Endothelial cell of umbilical vein (primary cell): ENCODE measurements around the gene NOS2. TPM values are rescaled to one million over a fixed set of nuclear protein-coding genes. Genes with fewer than 3 reads are reported as not detected.

Experiments used
- BruUV-seq: library from RNA; stranded (reverse); fragments of 400-500 nt; replicated peaks from 2 replicates; lab custom pipeline; 2021; lab: Mats Ljungman, UMichigan
- CTCF ChIA-PET: fragments of 300-600, 350-600 bp; sonication (Branson Sonifier 250); formaldehyde crosslinking; loops from one replicate; lab custom pipeline; 2021; ENCODE audit warnings: antibody characterized with exemption, inconsistent platforms; lab: Charles Lee
- POLR2A ChIA-PET: fragments of 300-600, 350-600 bp; sonication (Branson Sonifier 250); formaldehyde crosslinking; loops from one replicate; lab custom pipeline; 2021; ENCODE audit warnings: antibody characterized with exemption, inconsistent platforms; lab: Charles Lee
- DNase-seq: peaks from one replicate; pipeline ENCODE4 v3.0.0-alpha.2; 2011; ENCODE audit warnings: low read depth, low spot score
- FAIRE-seq: peaks from 2 replicates; lab custom pipeline; 2011; peaks lifted over from hg19 to GRCh38; lab: Jason Lieb, UNC
- H2AFZ ChIP-seq: 2 replicates; pipeline ENCODE4 v1.6.0; 2012; ENCODE audit warnings: low read depth, low read length, control low read depth, inconsistent platforms
- H3K27ac ChIP-seq: 2 replicates; pipeline ENCODE4 v1.5.1; 2011; ENCODE audit warnings: low read depth, mild to moderate bottlenecking, control low read depth, low read length, moderate library complexity; ENCODE audit not compliant: insufficient read depth
- H3K27me3 ChIP-seq, 2 experiments: 2 replicates each; pipeline versions ENCODE4 v1.6.0 to v1.6.1; 2011; ENCODE audit warnings: low read length in 2 of 2, mixed read lengths in 1 of 2; ENCODE audit not compliant: control insufficient read depth in 2 of 2, insufficient read depth in 2 of 2
- H3K36me3 ChIP-seq, 2 experiments: 2 replicates in 1 of 2; 3 replicates in 1 of 2; pipeline ENCODE4 v1.5.1; 2011; ENCODE audit warnings: low read length in 2 of 2, mild to moderate bottlenecking in 1 of 2, moderate library complexity in 1 of 2; ENCODE audit not compliant: control insufficient read depth in 2 of 2, insufficient read depth in 2 of 2; ENCODE audit errors: extremely low read depth in 1 of 2
- H3K4me1 ChIP-seq: 3 replicates; pipeline ENCODE4 v1.5.1; 2011; ENCODE audit warnings: mild to moderate bottlenecking, low read length; ENCODE audit not compliant: control insufficient read depth, insufficient read depth; ENCODE audit errors: extremely low read depth
- H3K4me2 ChIP-seq: 2 replicates; pipeline ENCODE4 v1.6.1; 2011; ENCODE audit warnings: low read length, control low read depth, mixed read lengths; ENCODE audit not compliant: insufficient read depth
- H3K4me3 ChIP-seq, 3 experiments: fragments of 200-600 bp in 1 of 3; sonication (generic), shearing (Covaris generic) in 1 of 3; replicated peaks in 1 of 3; 2 replicates each; pipeline ENCODE4 v1.5.1; 2011 to 2016; ENCODE audit warnings: control low read depth in 3 of 3, low read length in 3 of 3, mild to moderate bottlenecking in 2 of 3, inconsistent platforms in 1 of 3, low read depth in 1 of 3, moderate library complexity in 1 of 3; ENCODE audit not compliant: insufficient read depth in 1 of 3
- H3K79me2 ChIP-seq: 2 replicates; pipeline ENCODE4 v1.6.0; 2012; ENCODE audit warnings: low read length, inconsistent platforms; ENCODE audit not compliant: control insufficient read depth, insufficient read depth
- H3K9ac ChIP-seq: replicated peaks from 2 replicates; pipeline ENCODE3; 2011; ENCODE audit warnings: low read length, control low read depth; ENCODE audit not compliant: insufficient read depth; ENCODE audit errors: extremely low read depth
- H3K9me1 ChIP-seq: replicated peaks from 3 replicates; pipeline ENCODE4 v1.6.0; 2011; ENCODE audit warnings: mild to moderate bottlenecking, low read length; ENCODE audit not compliant: control insufficient read depth, insufficient read depth; ENCODE audit errors: extremely low read depth
- H3K9me3 ChIP-seq: replicated peaks from 2 replicates; pipeline ENCODE4 v1.5.1; 2012; ENCODE audit warnings: low read length, inconsistent platforms; ENCODE audit not compliant: control insufficient read depth, insufficient read depth
- H4K20me1 ChIP-seq: replicated peaks from 2 replicates; pipeline ENCODE3; 2011; ENCODE audit warnings: mild to moderate bottlenecking, low read length; ENCODE audit not compliant: control insufficient read depth, insufficient read depth; ENCODE audit errors: extremely low read depth
- CTCF ChIP-seq, 2 donors: IDR thresholded peaks; 1 replicate in 1 of 2; 2 replicates in 1 of 2; pipeline ENCODE4 v1.5.1; 2011; ENCODE audit warnings: low read length in 2 of 2, mild to moderate bottlenecking in 2 of 2, moderate library complexity in 2 of 2, control low read depth in 1 of 2, inconsistent platforms in 1 of 2, low read depth in 1 of 2; ENCODE audit not compliant: insufficient read depth in 1 of 2; ENCODE audit errors: extremely low read depth in 1 of 2
- EZH2 ChIP-seq: IDR thresholded peaks from 2 replicates; pipeline ENCODE4 v1.6.1; 2012; ENCODE audit warnings: borderline replicate concordance, low read depth, mild to moderate bottlenecking, moderate library complexity, low read length, inconsistent platforms; ENCODE audit not compliant: severe bottlenecking
- FOS ChIP-seq: IDR thresholded peaks from 2 replicates; pipeline ENCODE4 v1.6.1; 2011; ENCODE audit warnings: mild to moderate bottlenecking, low read length, moderate library complexity, borderline replicate concordance; ENCODE audit not compliant: insufficient read depth
- GATA2 ChIP-seq: IDR thresholded peaks from 2 replicates; pipeline ENCODE4 v1.7.0; 2011; ENCODE audit warnings: low read depth, mild to moderate bottlenecking, moderate library complexity, mixed read lengths, low read length; ENCODE audit not compliant: insufficient read length, insufficient read depth
- JUN ChIP-seq: IDR thresholded peaks from 2 replicates; pipeline ENCODE4 v1.6.1; 2011; ENCODE audit warnings: borderline replicate concordance, low read depth; ENCODE audit not compliant: insufficient read length, insufficient read depth
- MAX ChIP-seq: IDR thresholded peaks from 2 replicates; pipeline ENCODE4 v1.6.1; 2011; ENCODE audit not compliant: insufficient read depth, insufficient read length
- MYC ChIP-seq: IDR thresholded peaks from one replicate; pipeline ENCODE4 v1.6.1; 2011; ENCODE audit warnings: mild to moderate bottlenecking, low read depth, low read length
- POLR2A ChIP-seq: IDR thresholded peaks from 2 replicates; pipeline ENCODE4 v1.6.1; 2012; ENCODE audit warnings: low read depth, mild to moderate bottlenecking, control low read depth, low read length
- POLR2AphosphoS5 ChIP-seq: IDR thresholded peaks from 2 replicates; pipeline ENCODE4 v1.6.1; 2012; ENCODE audit warnings: low read depth, mild to moderate bottlenecking, control low read depth, low read length, moderate library complexity; ENCODE audit not compliant: insufficient read depth
- dilution Hi-C: fragments of 300-500 bp; cut with MboI; formaldehyde crosslinking; loops from one replicate; pipeline ENCODE4 v1.15.0; 2019; ENCODE audit warnings: low sequenced_read_pairs; ENCODE audit not compliant: extremely low pct_ligation_motif_present
- intact Hi-C: fragments of 100-400 bp; cut with micrococcal nuclease; formaldehyde crosslinking; loops from one replicate; pipeline ENCODE4 v1.10.0; 2022
- polyA plus RNA-seq, 4 experiments: library from polyadenylated mRNA; depleted of rRNA in 3 of 4; stranded (reverse) in 3 of 4; unstranded in 1 of 4; fragments of >200 nt; gene quantifications; 2 replicates each; pipeline versions ENCODE4 v1.2.1 to v1.2.3, GENCODE V29; 2011 to 2012; ENCODE audit warnings: missing spikeins in 1 of 4
- total RNA-seq: library from RNA; stranded (reverse); gene quantifications from 2 replicates; pipeline ENCODE4 v1.2.3, GENCODE V29; 2021

Gene NOS2
- total and polyA plus RNA-seq, 2 donors (not counting 3 experiments of a cell fraction or from before 2014, with no cell fraction given) = 0.01 TPM; not detected in 1

GRCh38 chr17:27771586-27771985 lies 28.7 kb downstream of the NOS2 start:
- DNase-seq (no peak), FAIRE-seq (no peak)
- Histone ChIP-seq H3K4me2 (no peak overlapping the region), H3K36me3 (no peaks in the 10 kb centered on the region), H3K9ac (no peak overlapping the region), H3K27me3 (no peaks in the 10 kb centered on the region), H3K4me1 (no peaks in the 10 kb centered on the region), H4K20me1 (no peaks in the 10 kb centered on the region), H3K9me1 (no peaks in the 10 kb centered on the region), H3K79me2 (no peaks in the 10 kb centered on the region), H3K27ac (no peak overlapping the region), H2AFZ (no peak overlapping the region), H3K9me3 (no peaks in the 10 kb centered on the region), H3K4me3 (no peak overlapping the region)
- intact Hi-C loops (no loop called here), dilution Hi-C loops (no loop called here)
- BruUV-seq = no TSS peak
- CTCF ChIA-PET = no interaction called here
- TF ChIP-seq EZH2 = no peak
- TF ChIP-seq CTCF (IDR thresholded peaks at IDR 0.05; ENCODE audit: extremely low read depth in 1 of 2, insufficient read depth in 1 of 2, low read depth in 1 of 2, low read length in 2 of 2) = no peak
- no peak for TF ChIP-seq FOS
- TF ChIP-seq POLR2A = no peak
- no peak for TF ChIP-seq POLR2AphosphoS5
- TF ChIP-seq MAX = no peak
- TF ChIP-seq MYC = no peak
- no peak for TF ChIP-seq JUN
- TF ChIP-seq GATA2 = no peak
- POLR2A ChIA-PET = no interaction called here
